ENCODE measurements around the gene RNF43.

DNA sequence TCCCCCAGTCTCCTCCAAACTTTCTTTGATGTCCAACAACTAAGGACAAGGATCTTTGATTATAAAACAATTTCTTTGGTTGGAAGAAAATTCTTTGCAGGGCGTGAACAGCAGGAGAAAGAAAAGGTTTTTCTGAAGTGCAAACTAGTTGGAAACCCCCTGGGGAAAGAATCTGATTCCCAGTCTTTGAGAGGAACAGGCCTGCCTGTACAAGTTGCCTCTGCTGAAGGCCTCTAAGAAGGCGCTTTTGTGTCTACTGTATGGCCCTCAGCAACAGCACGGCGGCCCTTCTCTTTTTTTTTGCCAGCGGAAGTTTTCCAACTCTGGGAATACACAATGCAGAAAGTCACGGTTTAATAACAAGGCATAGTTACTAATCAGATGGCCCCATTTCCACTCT lies 14.0 kb downstream of the RNF43 start:
- TF ChIP-seq TAF1 (IDR thresholded peaks at IDR 0.05; ENCODE audit: borderline replicate concordance, insufficient read depth, low read length): no peak
- TF ChIP-seq REST (IDR thresholded peaks at IDR 0.05; ENCODE audit: insufficient read depth in 1 of 2, low read depth in 2 of 2, low read length in 2 of 2): no peak
- no peak for TF ChIP-seq POLR2AphosphoS5 (IDR thresholded peaks at IDR 0.05; ENCODE audit: low read depth, low read length)
- TF ChIP-seq FOXP2 (optimal IDR thresholded peaks at IDR 0.05; ENCODE audit: borderline replicate concordance, extremely low read depth, extremely low read length, insufficient read depth): no peak

Data from PFSK-1 (cell line).